A673 (cell line): ENCODE results near the gene TMEM271.

Experiments
- CTCF ChIP-seq: fragments of 300-800, 200-600 bp; sonication (generic); conservative IDR thresholded peaks from 2 replicates; pipeline ENCODE4 v1.5.1; 2017; ENCODE audit warnings: low read depth, mild to moderate bottlenecking, antibody characterized with exemption, low read length, moderate library complexity, mixed read lengths
- EZH2 ChIP-seq: fragments of 200-600 bp; sonication (generic); IDR thresholded peaks from 2 replicates; pipeline ENCODE4 v1.6.1; 2017; ENCODE audit warnings: borderline replicate concordance, low read depth, mild to moderate bottlenecking, mixed read lengths, antibody characterized with exemption, low read length; ENCODE audit not compliant: poor library complexity, severe bottlenecking

- TF ChIP-seq CTCF (no peak), EZH2 (no peak)
These were observed 37.5 kb downstream of the TMEM271 start for GRCh38 chr4:538542-539142.
